H1 (cell line): ENCODE measurements around the gene DIS3. TPM values are rescaled to one million over a fixed set of nuclear protein-coding genes. Genes with fewer than 3 reads are reported as not detected.

Source experiments
- CTCF ChIA-PET: fragments of 300-600 bp; sonication (Branson Sonifier 250); formaldehyde crosslinking; loops from one replicate; lab custom pipeline; 2021; ENCODE audit not compliant: partially characterized antibody; lab: Charles Lee
- POLR2A ChIA-PET: fragments of 300-600 bp; sonication (Branson Sonifier 250); formaldehyde crosslinking; loops from one replicate; lab custom pipeline; 2021; ENCODE audit warnings: inconsistent platforms; ENCODE audit not compliant: partially characterized antibody; lab: Charles Lee
- DNase-seq, 2 experiments: peaks; one replicate each; pipeline versions ENCODE4 v3.0.0 to v3.0.0-alpha.2; 2010 to 2022; ENCODE audit warnings: low spot score in 2 of 2, low read depth in 1 of 2, mixed read lengths in 1 of 2
- FAIRE-seq: peaks from 2 replicates; lab custom pipeline; 2011; peaks lifted over from hg19 to GRCh38; lab: Jason Lieb, UNC
- H2AFZ ChIP-seq: 2 replicates; pipeline ENCODE4 v1.8.1; 2012; ENCODE audit warnings: low read length, inconsistent platforms
- H2AK5ac ChIP-seq: 2 replicates; pipeline ENCODE4 v1.6.1; 2013; ENCODE audit warnings: low read depth, low read length
- H2BK120ac ChIP-seq: replicated peaks from 2 replicates; pipeline ENCODE3; 2013; ENCODE audit warnings: low read depth, low read length, inconsistent platforms
- H2BK12ac ChIP-seq: 2 replicates; pipeline ENCODE4 v1.6.1; 2013; ENCODE audit warnings: low read depth, low read length
- H2BK15ac ChIP-seq: 2 replicates; pipeline ENCODE4 v1.6.1; 2013; ENCODE audit warnings: low read length
- H2BK20ac ChIP-seq: 2 replicates; pipeline ENCODE4 v1.6.1; 2013; ENCODE audit warnings: low read length
- H2BK5ac ChIP-seq: 2 replicates; pipeline ENCODE4 v1.6.1; 2013; ENCODE audit warnings: low read depth, low read length
- H3K14ac ChIP-seq: 2 replicates; pipeline ENCODE4 v1.6.1; 2013; ENCODE audit warnings: inconsistent platforms; ENCODE audit not compliant: insufficient read length
- H3K18ac ChIP-seq: 2 replicates; pipeline ENCODE4 v1.6.1; 2013; ENCODE audit warnings: low read length; ENCODE audit errors: extremely low read depth
- H3K23ac ChIP-seq: 2 replicates; pipeline ENCODE4 v1.6.1; 2013; ENCODE audit warnings: inconsistent platforms; ENCODE audit not compliant: insufficient read length
- H3K23me2 ChIP-seq: 2 replicates; pipeline ENCODE4 v1.6.1; 2013; ENCODE audit warnings: low read depth, low read length
- H3K27ac ChIP-seq: 2 replicates; pipeline ENCODE4 v1.6.1; 2011; ENCODE audit warnings: low read depth, low read length, inconsistent platforms
- H3K27me3 ChIP-seq, 4 experiments: replicated peaks in 1 of 4; 1 replicate in 1 of 4; 2 replicates in 3 of 4; pipeline versions ENCODE4 v1.6.1 to v1.8.1; 2011 to 2013; ENCODE audit warnings: low read length in 3 of 4, mild to moderate bottlenecking in 3 of 4, inconsistent platforms in 2 of 4, mixed read lengths in 2 of 4, moderate library complexity in 1 of 4; ENCODE audit not compliant: control insufficient read depth in 3 of 4, insufficient read depth in 3 of 4; ENCODE audit errors: extremely low read depth in 1 of 4
- H3K36me3 ChIP-seq, 4 experiments: 2 replicates each; pipeline versions ENCODE4 v1.6.1 to v1.8.1; 2011 to 2013; ENCODE audit warnings: mild to moderate bottlenecking in 4 of 4, low read length in 3 of 4, moderate library complexity in 2 of 4, control low read depth in 1 of 4, inconsistent platforms in 1 of 4; ENCODE audit not compliant: insufficient read depth in 4 of 4, control insufficient read depth in 2 of 4
- H3K4ac ChIP-seq: replicated peaks from 2 replicates; pipeline ENCODE3; 2013; ENCODE audit warnings: low read length, low read depth, mixed read lengths, inconsistent platforms; ENCODE audit not compliant: insufficient read length
- H3K4me1 ChIP-seq, 4 experiments: replicated peaks in 1 of 4; 1 replicate in 1 of 4; 2 replicates in 3 of 4; pipeline versions ENCODE4 v1.6.1 to v1.8.1; 2011 to 2013; ENCODE audit warnings: low read length in 3 of 4, inconsistent platforms in 2 of 4, mixed read lengths in 1 of 4; ENCODE audit not compliant: insufficient read depth in 4 of 4, control insufficient read depth in 3 of 4
- H3K4me2 ChIP-seq, 2 experiments: 2 replicates each; pipeline versions ENCODE4 v1.6.1 to v1.8.1; 2011 to 2013; ENCODE audit warnings: low read depth in 2 of 2, low read length in 2 of 2, control low read depth in 1 of 2, inconsistent platforms in 1 of 2, mild to moderate bottlenecking in 1 of 2; ENCODE audit not compliant: insufficient read depth in 1 of 2
- H3K4me3 ChIP-seq, 4 experiments: fragments of 200-600, 300-600 bp in 1 of 4; sonication (generic), shearing (Covaris generic), sonication (Bioruptor Twin) in 1 of 4; 2 replicates each; pipeline versions ENCODE4 v1.5.1 to v1.8.1; 2011 to 2016; ENCODE audit warnings: low read length in 4 of 4, low read depth in 3 of 4, control low read depth in 2 of 4, inconsistent platforms in 2 of 4, mild to moderate bottlenecking in 2 of 4, mixed read lengths in 1 of 4, moderate library complexity in 1 of 4; ENCODE audit not compliant: insufficient read depth in 2 of 4; ENCODE audit errors: extremely low read depth in 1 of 4
- H3K56ac ChIP-seq: replicated peaks from 2 replicates; pipeline ENCODE3; 2013; ENCODE audit warnings: low read depth, mild to moderate bottlenecking, mixed read lengths, low read length, inconsistent platforms; ENCODE audit not compliant: insufficient read length
- H3K79me1 ChIP-seq: 2 replicates; pipeline ENCODE4 v1.6.1; 2013; ENCODE audit warnings: low read depth, low read length, control low read depth
- H3K79me2 ChIP-seq, 2 experiments: 2 replicates each; pipeline versions ENCODE4 v1.6.1 to v1.8.1; 2012 to 2013; ENCODE audit warnings: low read length in 2 of 2, mild to moderate bottlenecking in 2 of 2, inconsistent platforms in 1 of 2; ENCODE audit not compliant: insufficient read depth in 2 of 2, control insufficient read depth in 1 of 2
- H3K9ac ChIP-seq, 4 experiments: replicated peaks in 1 of 4; 1 replicate in 1 of 4; 2 replicates in 3 of 4; pipeline versions ENCODE4 v1.6.1 to v1.8.1; 2011 to 2013; ENCODE audit warnings: low read depth in 3 of 4, low read length in 3 of 4, control low read depth in 2 of 4, mild to moderate bottlenecking in 2 of 4, moderate library complexity in 2 of 4, inconsistent platforms in 1 of 4; ENCODE audit errors: extremely low read depth in 1 of 4
- H3K9me3 ChIP-seq, 2 experiments: 2 replicates each; pipeline versions ENCODE4 v1.6.1 to v1.8.1; 2012 to 2013; ENCODE audit warnings: mild to moderate bottlenecking in 2 of 2, moderate library complexity in 2 of 2, control low read depth in 1 of 2, inconsistent platforms in 1 of 2, low read depth in 1 of 2, low read length in 1 of 2, mixed read lengths in 1 of 2; ENCODE audit not compliant: insufficient read depth in 2 of 2
- H4K20me1 ChIP-seq, 2 experiments: replicated peaks in 1 of 2; 2 replicates each; pipeline versions ENCODE3 to v1.8.1; 2011 to 2013; ENCODE audit warnings: inconsistent platforms in 2 of 2, low read length in 2 of 2, mild to moderate bottlenecking in 1 of 2; ENCODE audit not compliant: insufficient read depth in 2 of 2, control insufficient read depth in 1 of 2
- H4K5ac ChIP-seq: 2 replicates; pipeline ENCODE4 v1.6.1; 2013; ENCODE audit warnings: low read length, low read depth, mixed read lengths, inconsistent platforms; ENCODE audit not compliant: insufficient read length
- H4K8ac ChIP-seq: 2 replicates; pipeline ENCODE4 v1.8.0; 2013; ENCODE audit warnings: mild to moderate bottlenecking, moderate library complexity, low read length, inconsistent platforms; ENCODE audit not compliant: insufficient read depth; ENCODE audit errors: extremely low read depth
- H4K91ac ChIP-seq: replicated peaks from 2 replicates; pipeline ENCODE3; 2013; ENCODE audit warnings: low read length, mixed read lengths, inconsistent platforms; ENCODE audit not compliant: insufficient read length
- EP300 ChIP-seq, 2 experiments: IDR thresholded peaks; 1 replicate in 1 of 2; 2 replicates in 1 of 2; pipeline ENCODE4 v1.6.1; 2011 to 2012; ENCODE audit warnings: low read depth in 2 of 2, low read length in 2 of 2, mild to moderate bottlenecking in 2 of 2, borderline replicate concordance in 1 of 2, inconsistent platforms in 1 of 2, moderate library complexity in 1 of 2
- KDM1A ChIP-seq: fragments of 200-600, 300-600 bp; sonication (generic); IDR thresholded peaks from 2 replicates; pipeline ENCODE4 v1.7.1; 2016; ENCODE audit warnings: mild to moderate bottlenecking, low read length, borderline replicate concordance
- WGBS, 2 experiments: shearing (Covaris generic) in 1 of 2; methylation state at CpG; one replicate each; pipeline versions ENCODE4 v1.1.6 to v1.1.7; 2013 to 2015; ENCODE audit warnings: low lambda C conversion rate in 2 of 2, mixed read lengths in 2 of 2, inconsistent platforms in 1 of 2, low coverage in 1 of 2, missing lambda C conversion rate in 1 of 2; ENCODE audit not compliant: insufficient replicate concordance in 2 of 2, insufficient coverage in 1 of 2, insufficient read length in 1 of 2; ENCODE audit errors: extremely low coverage in 1 of 2, missing lambda C conversion rate in 1 of 2; 5-methylcytosine and 5-hydroxymethylcytosine counted together
- polyA plus RNA-seq, 7 experiments: library from polyadenylated mRNA; depleted of rRNA in 3 of 7; stranded (reverse) in 5 of 7; unstranded in 2 of 7; fragments of >200 nt in 5 of 7; fragments of 200-250 nt in 2 of 7; gene quantifications; 1 replicate in 5 of 7; 2 replicates in 1 of 7; 4 replicates in 1 of 7; pipeline versions ENCODE4 v1.2.1 to v1.2.3, GENCODE V29; 2011 to 2013; ENCODE audit warnings: missing spikeins in 2 of 7, mixed read lengths in 2 of 7
- total RNA-seq: library from RNA; stranded (reverse); fragmentation: NEBNext Ultra II Directional; extraction: Animal tissue kit (Norgen Biotek cat#: 25700); gene quantifications from 2 replicates; pipeline ENCODE4 v1.2.1, GENCODE V29; 2021
- TF ChIP-seq, protein P1 (sequence below): IDR thresholded peaks from 2 replicates; pipeline ENCODE4 v1.6.1; 2011; ENCODE audit warnings: low read length, improper control_type of control experiment

The DIS3 gene
- total and polyA plus RNA-seq, 2 of the 8 experiments (the other 6 are each of a cell fraction or from before 2014, with no cell fraction given) = 10.8 to 39.9 TPM

DNA sequence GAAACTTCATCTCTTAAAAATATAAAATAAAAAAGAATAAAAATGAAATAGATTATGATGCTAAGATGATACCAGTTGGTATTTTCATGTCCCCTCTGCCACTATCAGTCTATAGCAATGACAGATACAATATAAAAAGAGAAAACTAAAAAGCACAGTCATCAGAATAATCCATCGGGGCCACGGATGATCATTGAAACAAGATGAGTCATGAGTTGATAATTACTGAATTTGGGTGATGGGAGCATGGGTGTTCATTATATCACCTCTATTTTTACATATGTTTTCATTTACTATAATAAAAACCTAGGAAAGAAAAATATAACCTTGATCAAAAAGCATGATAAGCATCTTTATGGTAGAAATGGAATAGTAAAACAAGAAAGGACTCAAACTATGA lies 41.4 kb upstream of the DIS3 start:
- no peaks in the 10 kb centered on the region; a peak in 2 of 8 replicates for H3K36me3 ChIP-seq
- H3K18ac ChIP-seq = no peak overlapping the region
- H2BK15ac ChIP-seq = no peak overlapping the region
- no peak overlapping the region for H3K9ac ChIP-seq
- ChIA-PET CTCF (no interaction called here), POLR2A (no interaction called here)
- no peak overlapping the region for H3K27ac ChIP-seq
- H3K79me2 ChIP-seq = no peaks in the 10 kb centered on the region
- no peak overlapping the region for H3K4me3 ChIP-seq
- H2BK12ac ChIP-seq = no peak overlapping the region
- FAIRE-seq = no peak
- no peak overlapping the region for H3K56ac ChIP-seq
- H3K79me1 ChIP-seq = no peaks in the 10 kb centered on the region
- no peaks in the 10 kb centered on the region for H4K20me1 ChIP-seq
- H4K8ac ChIP-seq = no peak overlapping the region
- TF ChIP-seq KDM1A = no peak
- TF ChIP-seq, protein P1, sequence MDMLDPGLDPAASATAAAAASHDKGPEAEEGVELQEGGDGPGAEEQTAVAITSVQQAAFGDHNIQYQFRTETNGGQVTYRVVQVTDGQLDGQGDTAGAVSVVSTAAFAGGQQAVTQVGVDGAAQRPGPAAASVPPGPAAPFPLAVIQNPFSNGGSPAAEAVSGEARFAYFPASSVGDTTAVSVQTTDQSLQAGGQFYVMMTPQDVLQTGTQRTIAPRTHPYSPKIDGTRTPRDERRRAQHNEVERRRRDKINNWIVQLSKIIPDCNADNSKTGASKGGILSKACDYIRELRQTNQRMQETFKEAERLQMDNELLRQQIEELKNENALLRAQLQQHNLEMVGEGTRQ = no peak
- TF ChIP-seq EP300 (IDR thresholded peaks at IDR 0.05; ENCODE audit: borderline replicate concordance in 1 of 2, low read depth in 2 of 2, low read length in 2 of 2) = no peak
- H3K4ac ChIP-seq = no peak overlapping the region
- no peak overlapping the region for H2AK5ac ChIP-seq
- H2AFZ ChIP-seq = no peak overlapping the region
- no peaks in the 10 kb centered on the region for H3K23me2 ChIP-seq
- no peak overlapping the region for H3K4me2 ChIP-seq
- H3K23ac ChIP-seq = no peak overlapping the region
- no peaks in the 10 kb centered on the region for H3K9me3 ChIP-seq
- 93% methylated on average over 2 of the region's 2 CpGs; no CpG with 5 or more reads in 1 of the 2 experiments for WGBS, 2 experiments
- H2BK5ac ChIP-seq = no peak overlapping the region
- no peak overlapping the region for H4K5ac ChIP-seq
- H3K27me3 ChIP-seq = no peaks in the 10 kb centered on the region
- H2BK120ac ChIP-seq = no peak overlapping the region
- no peak for DNase-seq
- no peak overlapping the region for H4K91ac ChIP-seq
- H2BK20ac ChIP-seq = no peak overlapping the region
- peaks cover 0 to 2% (median 0%) of the 10 kb centered on the region in 4 experiments; a peak in 1 of 7 replicates for H3K4me1 ChIP-seq
- H3K14ac ChIP-seq = no peak overlapping the region
